GM13976 (cell line): ENCODE data around the gene RUNDC3A.

ENCODE experiments used
- DNase-seq: peaks from one replicate; pipeline ENCODE4 v3.0.0; 2012; ENCODE audit warnings: low spot score
- in situ Hi-C: fragments of 300-500 bp; cut with MboI; formaldehyde crosslinking; loops from one replicate; pipeline ENCODE4 v1.12.0; 2022; ENCODE audit warnings: low sequenced_read_pairs, mixed read lengths, inconsistent platforms; ENCODE audit not compliant: unreplicated experiment
- TF ChIP-seq, protein P1 (sequence below): IDR thresholded peaks from 2 replicates; pipeline ENCODE4 v1.5.1; 2012; ENCODE audit warnings: borderline replicate concordance, mild to moderate bottlenecking; ENCODE audit not compliant: insufficient read depth; ENCODE audit errors: extremely low read depth, missing control alignments, control extremely low read depth

RUNDC3A gene

DNA sequence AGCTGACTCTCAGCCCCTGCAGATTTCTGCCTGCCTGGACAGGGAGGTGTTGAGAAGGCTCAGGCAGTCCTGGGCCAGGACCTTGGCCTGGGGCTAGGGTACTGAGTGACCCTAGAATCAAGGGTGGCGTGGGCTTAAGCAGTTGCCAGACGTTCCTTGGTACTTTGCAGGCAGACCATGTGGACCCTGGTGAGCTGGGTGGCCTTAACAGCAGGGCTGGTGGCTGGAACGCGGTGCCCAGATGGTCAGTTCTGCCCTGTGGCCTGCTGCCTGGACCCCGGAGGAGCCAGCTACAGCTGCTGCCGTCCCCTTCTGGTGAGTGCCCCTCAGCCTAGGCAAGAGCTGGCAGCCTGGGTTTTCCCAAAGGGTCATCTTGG lies 40.6 kb downstream of the RUNDC3A start:
- DNase-seq, result no peak
- TF ChIP-seq, protein P1, sequence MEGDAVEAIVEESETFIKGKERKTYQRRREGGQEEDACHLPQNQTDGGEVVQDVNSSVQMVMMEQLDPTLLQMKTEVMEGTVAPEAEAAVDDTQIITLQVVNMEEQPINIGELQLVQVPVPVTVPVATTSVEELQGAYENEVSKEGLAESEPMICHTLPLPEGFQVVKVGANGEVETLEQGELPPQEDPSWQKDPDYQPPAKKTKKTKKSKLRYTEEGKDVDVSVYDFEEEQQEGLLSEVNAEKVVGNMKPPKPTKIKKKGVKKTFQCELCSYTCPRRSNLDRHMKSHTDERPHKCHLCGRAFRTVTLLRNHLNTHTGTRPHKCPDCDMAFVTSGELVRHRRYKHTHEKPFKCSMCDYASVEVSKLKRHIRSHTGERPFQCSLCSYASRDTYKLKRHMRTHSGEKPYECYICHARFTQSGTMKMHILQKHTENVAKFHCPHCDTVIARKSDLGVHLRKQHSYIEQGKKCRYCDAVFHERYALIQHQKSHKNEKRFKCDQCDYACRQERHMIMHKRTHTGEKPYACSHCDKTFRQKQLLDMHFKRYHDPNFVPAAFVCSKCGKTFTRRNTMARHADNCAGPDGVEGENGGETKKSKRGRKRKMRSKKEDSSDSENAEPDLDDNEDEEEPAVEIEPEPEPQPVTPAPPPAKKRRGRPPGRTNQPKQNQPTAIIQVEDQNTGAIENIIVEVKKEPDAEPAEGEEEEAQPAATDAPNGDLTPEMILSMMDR, result no peak
- in situ Hi-C loops, result no loop called here

DNA sequence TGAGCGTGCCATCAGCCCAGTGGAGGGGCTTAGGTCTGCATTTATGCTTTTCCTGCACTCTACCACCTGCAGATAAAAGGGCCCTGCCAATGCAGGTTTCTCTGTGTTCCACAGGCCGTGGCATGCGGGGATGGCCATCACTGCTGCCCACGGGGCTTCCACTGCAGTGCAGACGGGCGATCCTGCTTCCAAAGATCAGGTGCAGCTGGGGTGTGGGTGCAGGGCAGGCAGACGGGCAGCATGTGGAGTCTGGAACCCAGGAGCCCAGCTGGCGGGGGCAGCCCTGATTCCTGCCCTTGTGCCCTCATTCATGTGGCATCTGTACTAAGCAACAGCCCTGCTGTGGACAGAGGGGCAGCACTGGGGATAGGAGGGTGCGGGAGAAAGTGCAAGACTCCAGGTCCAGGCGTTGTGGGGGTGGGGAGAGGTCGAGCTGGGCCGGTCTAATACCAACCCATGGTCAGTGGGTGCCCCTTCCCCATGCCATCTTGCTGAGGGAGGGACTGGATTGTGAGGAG lies 41.2 kb downstream of the RUNDC3A start:
- TF ChIP-seq, protein P1, result no peak
- in situ Hi-C loops, result no loop called here
- DNase-seq, result no peak

DNA sequence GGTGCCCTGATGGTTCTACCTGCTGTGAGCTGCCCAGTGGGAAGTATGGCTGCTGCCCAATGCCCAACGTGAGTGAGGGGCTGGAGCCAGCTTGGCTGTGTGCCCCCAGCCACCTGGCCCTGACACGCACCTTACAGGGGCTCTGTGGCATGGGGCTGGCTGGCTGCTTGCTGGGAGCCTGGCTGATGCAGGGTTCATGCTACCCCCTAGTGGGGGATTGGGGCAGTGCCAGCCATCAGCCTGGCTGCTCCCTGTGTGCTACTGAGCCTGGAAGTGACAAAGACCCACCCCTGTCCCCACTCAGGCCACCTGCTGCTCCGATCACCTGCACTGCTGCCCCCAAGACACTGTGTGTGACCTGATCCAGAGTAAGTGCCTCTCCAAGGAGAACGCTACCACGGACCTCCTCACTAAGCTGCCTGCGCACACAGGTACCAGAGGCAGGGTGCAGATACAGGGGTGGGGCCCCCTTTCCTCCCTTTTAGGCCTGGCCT lies 42.4 kb downstream of the RUNDC3A start:
- DNase-seq, result peak; percentile 86
- TF ChIP-seq, protein P1, result peak; percentile 87
- in situ Hi-C loops, result no loop called here

DNA sequence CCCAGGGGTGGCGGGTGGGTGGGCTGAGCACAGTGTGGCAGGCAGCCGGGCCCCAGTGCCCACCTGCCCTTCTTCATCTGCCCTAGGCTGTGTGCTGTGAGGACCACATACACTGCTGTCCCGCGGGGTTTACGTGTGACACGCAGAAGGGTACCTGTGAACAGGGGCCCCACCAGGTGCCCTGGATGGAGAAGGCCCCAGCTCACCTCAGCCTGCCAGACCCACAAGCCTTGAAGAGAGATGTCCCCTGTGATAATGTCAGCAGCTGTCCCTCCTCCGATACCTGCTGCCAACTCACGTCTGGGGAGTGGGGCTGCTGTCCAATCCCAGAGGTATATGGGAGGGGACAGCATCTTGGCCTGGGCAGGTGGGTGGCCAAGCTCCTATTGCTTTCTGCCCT lies 43.1 kb downstream of the RUNDC3A start:
- DNase-seq, result peak; percentile 20
- in situ Hi-C loops, result no loop called here
- TF ChIP-seq, protein P1, result no peak

DNA sequence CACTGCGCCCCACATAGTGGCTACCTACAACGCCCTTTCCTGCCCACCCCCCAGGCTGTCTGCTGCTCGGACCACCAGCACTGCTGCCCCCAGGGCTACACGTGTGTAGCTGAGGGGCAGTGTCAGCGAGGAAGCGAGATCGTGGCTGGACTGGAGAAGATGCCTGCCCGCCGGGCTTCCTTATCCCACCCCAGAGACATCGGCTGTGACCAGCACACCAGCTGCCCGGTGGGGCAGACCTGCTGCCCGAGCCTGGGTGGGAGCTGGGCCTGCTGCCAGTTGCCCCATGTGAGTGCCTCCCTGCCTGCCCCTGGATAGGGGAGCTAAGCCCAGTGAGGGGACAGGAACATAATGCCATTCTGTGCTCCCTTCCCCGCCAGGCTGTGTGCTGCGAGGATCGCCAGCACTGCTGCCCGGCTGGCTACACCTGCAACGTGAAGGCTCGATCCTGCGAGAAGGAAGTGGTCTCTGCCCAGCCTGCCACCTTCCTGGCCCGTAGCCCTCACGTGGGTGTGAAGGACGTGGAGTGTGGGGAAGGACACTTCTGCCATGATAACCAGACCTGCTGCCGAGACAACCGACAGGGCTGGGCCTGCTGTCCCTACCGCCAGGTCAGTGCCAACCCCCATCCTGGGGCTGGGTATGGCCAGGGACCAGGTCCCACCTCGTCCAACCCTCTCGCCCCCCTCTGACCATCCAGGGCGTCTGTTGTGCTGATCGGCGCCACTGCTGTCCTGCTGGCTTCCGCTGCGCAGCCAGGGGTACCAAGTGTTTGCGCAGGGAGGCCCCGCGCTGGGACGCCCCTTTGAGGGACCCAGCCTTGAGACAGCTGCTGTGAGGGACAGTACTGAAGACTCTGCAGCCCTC lies 43.8 kb downstream of the RUNDC3A start:
- TF ChIP-seq, protein P1, result no peak
- peak; percentile 22 for DNase-seq
- in situ Hi-C loops, result no loop called here

DNA sequence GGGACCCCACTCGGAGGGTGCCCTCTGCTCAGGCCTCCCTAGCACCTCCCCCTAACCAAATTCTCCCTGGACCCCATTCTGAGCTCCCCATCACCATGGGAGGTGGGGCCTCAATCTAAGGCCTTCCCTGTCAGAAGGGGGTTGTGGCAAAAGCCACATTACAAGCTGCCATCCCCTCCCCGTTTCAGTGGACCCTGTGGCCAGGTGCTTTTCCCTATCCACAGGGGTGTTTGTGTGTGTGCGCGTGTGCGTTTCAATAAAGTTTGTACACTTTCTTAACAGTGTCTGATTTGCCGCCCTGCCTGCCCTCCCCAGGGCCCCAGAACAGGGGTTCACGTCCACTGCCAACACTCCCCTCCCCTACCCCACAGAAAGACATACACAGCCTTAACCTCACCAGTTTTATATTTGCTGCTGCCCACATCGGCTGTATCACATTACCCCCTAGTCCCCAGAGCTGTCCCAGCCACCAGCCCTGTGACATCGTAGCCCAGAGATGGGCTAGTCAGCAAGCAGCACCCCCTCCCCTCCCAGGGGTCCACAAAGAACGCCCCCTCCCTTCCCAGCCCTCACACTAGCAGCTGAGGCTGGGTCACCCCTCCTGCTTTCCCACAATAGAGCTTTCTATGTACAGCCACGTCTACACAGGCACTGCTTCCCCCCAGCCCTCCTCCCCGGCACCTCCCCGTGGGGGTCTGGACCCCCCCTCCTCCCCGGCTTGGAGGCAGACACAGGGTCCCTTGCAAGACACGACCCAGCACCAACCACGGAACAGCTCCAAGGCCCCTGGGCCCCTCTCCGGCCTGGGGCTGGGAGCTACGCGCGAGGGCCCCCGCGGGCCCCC lies 44.6 kb downstream of the RUNDC3A start:
- no peak for DNase-seq
- in situ Hi-C loops, result no loop called here
- TF ChIP-seq, protein P1, result no peak
